ENCODE results near the gene HBG1.
"Not testable (repeated sequence)": the region's sequence is repeated elsewhere in the genome, so short reads cannot be mapped to it uniquely, and the experiment has no call there.

The HBG1 gene

GRCh38 chr11:5249807-5250396, at the start of gene HBG1:
Gene HBG1 (minus strand): TSS chr11:5249857. CDS start chr11:5249804, 53 bp downstream.
- not testable (repeated sequence) for DNase-seq (ENCODE audit: low spot score)

- no peak for DNase-seq (ENCODE audit: low spot score)
Measured at GRCh38 chr11:5298451-5298850, 48.8 kb upstream of the HBG1 start.

DNA sequence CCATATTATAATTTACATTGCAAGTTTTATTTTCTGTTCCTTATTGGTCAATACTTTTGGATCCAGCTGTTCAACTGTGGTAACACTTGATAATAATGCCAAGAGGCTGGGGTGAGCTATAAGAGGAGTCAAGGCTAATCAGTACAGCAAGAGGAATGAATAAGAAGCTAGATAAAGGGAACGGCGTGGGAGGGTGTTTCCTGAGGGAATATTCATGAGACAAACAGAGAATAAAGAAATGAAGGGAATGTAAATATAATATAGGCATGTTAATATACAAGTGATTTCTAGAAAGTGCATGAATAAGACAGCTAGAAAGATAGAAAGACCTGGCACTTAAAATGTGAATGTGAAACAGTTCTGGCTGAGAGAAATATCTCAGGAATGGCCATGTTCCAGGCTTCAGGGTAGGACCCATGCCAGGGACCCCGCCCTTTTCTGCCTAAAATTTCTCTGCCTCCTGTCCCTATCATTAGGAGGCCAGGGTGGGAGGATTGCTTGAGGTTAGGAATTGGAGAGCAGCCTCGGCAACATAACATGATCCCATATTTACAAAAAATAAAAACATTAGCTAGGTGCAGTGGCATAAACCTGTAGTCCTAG, 48.2 kb upstream of the HBG1 start:
- DNase-seq (ENCODE audit: low spot score), result no peak

DNA sequence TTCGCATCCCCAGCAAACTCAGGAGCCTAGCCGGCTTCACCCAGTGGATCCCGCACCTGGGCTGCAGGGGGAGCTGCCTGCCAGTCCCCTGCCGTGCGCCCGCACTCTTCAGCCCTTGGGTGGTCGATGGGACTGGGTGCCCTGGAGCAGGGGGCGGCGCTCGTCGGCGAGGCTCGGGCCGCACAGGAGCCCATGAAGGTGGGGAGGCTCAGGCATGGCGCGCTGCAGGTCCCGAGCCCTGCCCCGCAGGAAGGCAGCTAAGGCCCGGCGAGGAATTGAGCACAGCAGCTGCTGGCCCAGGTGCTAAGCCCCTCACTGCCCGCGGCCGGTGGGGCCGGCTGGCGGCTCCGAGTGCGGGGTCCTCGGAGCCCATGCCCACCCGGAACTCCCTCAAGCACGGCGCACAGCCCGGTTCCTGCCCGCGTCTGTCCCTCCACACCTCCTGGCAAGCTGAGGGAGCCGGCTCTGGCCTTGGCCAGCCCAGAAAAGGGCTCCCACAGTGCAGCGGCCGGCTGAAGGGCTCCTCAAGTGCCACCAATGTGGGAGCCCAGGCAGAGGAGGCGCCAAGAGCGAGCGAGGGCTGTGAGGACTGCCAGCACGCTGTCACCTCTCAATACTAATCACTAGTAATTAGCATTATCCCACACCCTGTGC, 44.8 kb upstream of the HBG1 start:
- DNase-seq (ENCODE audit: low spot score), result not testable (repeated sequence)

DNA sequence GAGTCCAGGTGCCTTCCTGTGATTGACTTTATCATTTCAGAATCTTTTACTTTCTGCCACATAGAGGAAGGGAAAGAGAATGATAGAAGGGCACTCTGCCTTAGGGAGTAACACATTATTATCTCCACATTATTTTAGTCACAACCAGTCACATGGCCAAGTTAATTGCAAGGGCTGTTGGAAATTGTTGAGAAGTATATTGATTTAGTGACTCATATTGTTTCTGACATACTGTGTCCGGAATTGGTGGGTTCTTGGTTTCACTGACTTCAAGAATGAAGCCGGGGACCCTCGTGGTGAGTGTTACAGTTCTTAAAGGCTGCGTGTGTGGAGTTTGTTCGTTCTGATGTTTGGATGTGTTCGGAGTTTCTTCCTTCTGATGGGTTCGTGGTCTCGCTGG, 43.4 kb upstream of the HBG1 start:
- DNase-seq (ENCODE audit: low spot score), result no peak

DNA sequence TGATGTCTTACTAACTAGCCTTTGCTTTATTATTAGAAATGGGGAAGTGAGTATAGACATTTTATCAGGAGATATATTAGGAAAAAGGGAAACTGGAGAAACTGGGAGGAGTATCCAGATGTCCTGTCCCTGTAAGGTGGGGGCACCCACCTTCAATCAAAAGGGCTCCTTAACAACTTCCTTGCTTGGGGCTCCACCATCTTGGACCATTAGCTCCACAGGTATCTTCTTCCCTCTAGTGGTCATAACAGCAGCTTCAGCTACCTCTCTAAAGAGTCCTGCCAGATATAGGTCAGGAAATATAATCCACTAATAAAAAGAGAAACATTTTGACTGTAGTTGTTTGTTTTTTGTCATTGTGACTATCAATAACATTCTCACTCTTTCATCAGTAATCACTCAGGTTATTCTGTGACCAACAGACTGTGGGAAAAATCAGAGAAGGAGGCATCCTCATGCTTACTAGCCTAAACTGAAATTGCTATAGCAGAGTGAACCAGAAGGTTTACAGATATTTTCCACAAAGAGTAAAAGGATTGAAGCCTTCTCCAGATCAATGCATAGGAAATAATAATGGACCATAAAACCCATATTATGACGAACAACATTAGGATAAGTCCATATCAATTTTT, 41.7 kb upstream of the HBG1 start:
- DNase-seq (ENCODE audit: low spot score), result peak; percentile 41

DNA sequence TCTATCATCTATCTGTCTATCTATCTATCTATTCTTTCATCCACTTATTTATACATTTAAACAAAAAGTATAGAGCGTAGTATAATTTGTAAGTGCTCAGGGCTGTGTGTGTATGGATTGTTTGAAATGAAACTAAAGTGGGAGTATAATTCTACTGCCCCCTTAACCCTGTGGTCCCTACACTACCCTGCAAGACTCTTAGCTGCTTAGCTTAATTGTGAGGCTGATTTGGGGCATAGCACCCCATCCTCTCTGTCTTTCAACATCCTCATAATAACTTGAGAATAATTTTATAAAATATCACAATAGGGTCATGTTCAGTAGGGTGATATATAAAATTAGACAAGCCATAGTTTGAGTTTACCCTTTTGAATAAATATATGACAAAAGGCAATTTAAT, 40.4 kb upstream of the HBG1 start:
- DNase-seq (ENCODE audit: low spot score), result no peak

DNA sequence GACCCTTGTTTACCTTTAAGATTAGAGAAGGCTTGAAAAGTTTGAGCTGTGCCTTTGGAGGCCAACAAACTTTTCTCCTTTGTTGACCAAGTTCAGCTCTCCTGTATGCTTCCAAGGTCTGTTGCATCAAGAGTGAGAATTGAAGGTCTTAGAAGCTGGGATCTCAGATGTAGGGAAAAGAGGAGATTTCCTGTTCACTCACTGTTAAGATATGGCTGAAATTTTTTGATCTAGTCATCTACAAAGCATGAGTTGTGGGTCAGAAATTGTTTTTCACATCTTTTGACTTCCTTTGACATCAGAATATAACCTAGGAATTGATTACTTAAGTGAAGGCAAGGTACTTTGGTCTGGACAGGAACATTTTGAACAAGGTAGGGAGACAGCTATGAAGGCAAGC, 40.0 kb upstream of the HBG1 start:
- DNase-seq (ENCODE audit: low spot score), result no peak

GRCh38 chr11:5288906-5289550, 39.4 kb upstream of the HBG1 start:
- no peak for DNase-seq (ENCODE audit: low spot score)

DNA sequence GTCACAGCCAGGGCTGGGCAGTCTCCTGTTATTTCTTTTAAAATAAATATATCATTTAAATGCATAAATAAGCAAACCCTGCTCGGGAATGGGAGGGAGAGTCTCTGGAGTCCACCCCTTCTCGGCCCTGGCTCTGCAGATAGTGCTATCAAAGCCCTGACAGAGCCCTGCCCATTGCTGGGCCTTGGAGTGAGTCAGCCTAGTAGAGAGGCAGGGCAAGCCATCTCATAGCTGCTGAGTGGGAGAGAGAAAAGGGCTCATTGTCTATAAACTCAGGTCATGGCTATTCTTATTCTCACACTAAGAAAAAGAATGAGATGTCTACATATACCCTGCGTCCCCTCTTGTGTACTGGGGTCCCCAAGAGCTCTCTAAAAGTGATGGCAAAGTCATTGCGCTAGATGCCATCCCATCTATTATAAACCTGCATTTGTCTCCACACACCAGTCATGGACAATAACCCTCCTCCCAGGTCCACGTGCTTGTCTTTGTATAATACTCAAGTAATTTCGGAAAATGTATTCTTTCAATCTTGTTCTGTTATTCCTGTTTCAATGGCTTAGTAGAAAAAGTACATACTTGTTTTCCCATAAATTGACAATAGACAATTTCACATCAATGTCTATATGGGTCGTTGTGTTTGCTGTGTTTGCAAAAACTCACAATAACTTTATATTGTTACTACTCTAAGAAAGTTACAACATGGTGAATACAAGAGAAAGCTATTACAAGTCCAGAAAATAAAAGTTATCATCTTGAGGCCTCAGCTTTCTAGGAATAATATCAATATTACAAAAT, 38.6 kb upstream of the HBG1 start:
- no peak for DNase-seq (ENCODE audit: low spot score)

DNA sequence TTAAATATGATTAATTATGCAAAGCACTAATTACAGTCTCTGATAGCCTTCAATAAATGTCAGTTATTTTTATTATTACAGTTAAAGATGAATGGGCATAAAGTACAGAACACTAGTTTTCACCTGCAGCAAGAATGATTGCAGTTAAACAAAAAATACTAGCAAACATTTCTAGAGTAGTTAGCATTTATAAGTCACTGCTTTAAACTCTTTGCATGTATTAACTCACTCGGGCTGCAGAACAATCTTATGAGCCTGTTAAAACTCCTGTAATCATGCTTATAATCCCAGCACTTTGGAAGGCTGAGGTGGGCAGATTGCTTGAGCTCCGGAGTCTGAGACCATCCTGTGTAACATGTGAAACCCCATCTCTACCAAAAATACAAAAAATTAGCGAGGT, 37.2 kb upstream of the HBG1 start:
- no peak for DNase-seq (ENCODE audit: low spot score)

DNA sequence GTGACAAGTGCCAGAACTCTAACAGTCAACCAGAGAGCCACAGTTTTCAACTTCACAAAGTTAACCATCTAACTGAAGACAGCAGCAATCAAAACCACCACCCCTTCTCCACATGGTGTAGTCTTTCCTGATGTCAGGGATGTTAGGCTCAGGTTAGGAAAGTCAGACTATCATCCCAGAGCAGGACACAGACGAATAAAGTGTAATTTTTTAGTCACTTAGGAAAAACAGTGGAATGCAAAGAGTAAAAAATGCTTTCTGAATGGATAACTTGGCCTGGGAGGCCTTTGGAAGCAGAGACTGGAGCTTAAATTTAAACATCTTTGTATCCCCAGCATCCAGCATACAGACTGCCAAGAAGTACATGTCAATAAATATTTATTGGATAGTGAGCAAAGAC, 36.7 kb upstream of the HBG1 start:
- no peak for DNase-seq (ENCODE audit: low spot score)

DNA sequence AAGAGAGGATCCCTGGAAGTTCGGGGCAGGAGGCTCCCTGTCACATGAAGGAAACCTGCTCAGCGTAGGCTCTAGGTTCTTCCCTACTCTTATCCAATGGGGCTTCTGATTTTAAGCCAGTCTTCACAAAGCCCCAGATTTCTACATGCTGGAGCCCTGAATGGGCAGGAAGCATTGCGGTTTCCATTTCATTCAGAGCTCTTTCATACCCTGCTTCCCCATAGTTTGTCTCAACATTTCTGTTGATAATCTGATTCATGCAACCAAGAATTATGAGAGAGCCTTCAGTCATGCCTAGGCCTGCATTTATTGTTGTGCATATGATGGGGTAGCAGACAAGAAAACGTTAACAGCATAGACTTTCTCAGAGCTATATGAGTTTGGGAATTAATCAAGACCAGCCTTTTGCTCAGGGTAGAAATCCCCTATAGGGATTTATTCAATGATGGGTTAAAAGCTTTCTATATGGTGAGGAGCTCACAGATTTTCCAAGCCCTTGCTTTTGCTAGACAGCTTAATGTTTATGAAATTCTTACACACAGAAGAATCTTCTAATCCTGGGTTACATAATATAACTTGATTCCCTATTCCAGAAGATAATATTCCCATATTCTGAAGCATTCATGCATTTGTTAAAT, 36.2 kb upstream of the HBG1 start:
- DNase-seq (ENCODE audit: low spot score), result no peak

GRCh38 chr11:5284637-5285036, 35.0 kb upstream of the HBG1 start:
- no peak for DNase-seq (ENCODE audit: low spot score)

DNA sequence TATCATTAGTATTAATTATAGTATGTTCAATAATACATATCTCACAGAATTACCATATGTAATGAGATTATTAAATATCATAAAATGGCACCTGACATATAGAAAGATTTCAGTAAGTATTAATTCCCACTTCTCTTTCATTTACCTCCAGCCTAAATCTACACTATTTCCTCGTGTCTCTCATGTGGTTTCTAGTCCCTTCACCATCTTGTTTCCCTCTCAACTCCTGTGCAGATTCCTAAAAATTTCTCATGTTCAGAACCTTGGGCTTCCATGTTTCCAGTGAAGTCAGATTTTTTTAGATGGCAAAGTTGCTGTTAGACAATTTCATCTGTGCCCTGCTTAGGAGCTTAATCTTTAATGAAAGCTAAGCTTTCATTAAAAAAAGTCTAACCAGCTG, 34.2 kb upstream of the HBG1 start:
- no peak for DNase-seq (ENCODE audit: low spot score)

GRCh38 chr11:5283086-5283485, 33.4 kb upstream of the HBG1 start:
- no peak for DNase-seq (ENCODE audit: low spot score)

DNA sequence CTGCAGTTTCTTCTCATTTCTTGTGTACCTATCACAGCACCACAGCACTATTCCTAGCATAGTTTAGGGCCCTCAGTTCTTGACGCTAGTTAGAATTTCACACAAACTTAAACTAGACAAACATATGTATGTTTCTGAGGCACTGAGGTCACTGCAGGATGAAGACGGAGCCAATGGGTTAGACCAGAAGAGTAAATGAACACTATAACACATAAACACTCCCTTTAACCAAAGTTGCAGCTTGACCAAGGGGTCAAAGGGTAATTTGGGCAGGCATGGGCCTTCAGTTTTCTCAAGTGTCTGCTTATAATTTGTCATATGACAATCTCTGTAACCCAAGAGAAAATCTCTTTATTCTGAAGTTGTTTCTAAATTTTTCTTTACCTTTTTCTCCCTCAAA, 33.0 kb upstream of the HBG1 start:
- DNase-seq (ENCODE audit: low spot score), result no peak

- no peak for DNase-seq (ENCODE audit: low spot score)
Measured at GRCh38 chr11:5281596-5281995, 31.9 kb upstream of the HBG1 start.

DNA sequence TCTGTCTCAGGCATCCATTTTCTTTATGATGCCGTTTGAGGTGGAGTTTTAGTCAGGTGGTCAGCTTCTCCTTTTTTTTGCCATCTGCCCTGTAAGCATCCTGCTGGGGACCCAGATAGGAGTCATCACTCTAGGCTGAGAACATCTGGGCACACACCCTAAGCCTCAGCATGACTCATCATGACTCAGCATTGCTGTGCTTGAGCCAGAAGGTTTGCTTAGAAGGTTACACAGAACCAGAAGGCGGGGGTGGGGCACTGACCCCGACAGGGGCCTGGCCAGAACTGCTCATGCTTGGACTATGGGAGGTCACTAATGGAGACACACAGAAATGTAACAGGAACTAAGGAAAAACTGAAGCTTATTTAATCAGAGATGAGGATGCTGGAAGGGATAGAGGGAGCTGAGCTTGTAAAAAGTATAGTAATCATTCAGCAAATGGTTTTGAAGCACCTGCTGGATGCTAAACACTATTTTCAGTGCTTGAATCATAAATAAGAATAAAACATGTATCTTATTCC, 31.0 kb upstream of the HBG1 start:
- DNase-seq (ENCODE audit: low spot score), result peak; percentile 83

- no peak for DNase-seq (ENCODE audit: low spot score)
Measured at GRCh38 chr11:5279471-5280090, 29.9 kb upstream of the HBG1 start.
